ENCODE results near the gene AKAP8L. TPM values are rescaled to one million over a fixed set of nuclear protein-coding genes. Genes with fewer than 3 reads are reported as not detected.

The AKAP8L gene
- total RNA-seq, 4 donors from 2014 or later, result 82.4 to 157 (median 117) TPM

DNA sequence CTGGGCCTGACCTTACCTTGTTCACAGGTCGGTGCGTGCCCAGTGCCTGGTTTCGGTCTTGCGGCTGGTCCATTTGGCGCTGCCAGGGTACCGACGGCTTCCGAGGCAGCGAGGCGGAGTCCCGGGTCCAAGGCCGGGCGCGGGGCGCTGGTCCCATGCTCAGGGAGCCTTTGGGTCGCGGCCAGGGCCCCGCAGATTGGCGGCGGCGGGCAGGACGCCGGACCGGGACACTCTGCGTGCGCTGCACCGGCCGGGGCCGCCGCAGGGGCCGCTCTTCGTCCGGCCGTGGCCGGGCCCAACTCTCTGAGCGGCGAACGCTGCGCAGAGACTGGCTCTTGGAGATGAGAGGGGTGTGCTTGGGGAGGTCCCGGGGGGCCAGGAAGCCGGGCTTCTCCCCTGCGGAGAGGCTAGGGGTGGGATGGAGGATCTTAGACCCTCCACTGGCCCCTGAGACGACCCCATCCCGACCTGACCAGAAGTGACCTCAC is 34.3 kb upstream of the AKAP8L start:
- intact Hi-C loops (cut with DNase I; ENCODE audit: low total_unique reads), result no loop called here
- peaks cover 0 to 19% of the 10 kb centered on the region in 2 donors for H3K4me1 ChIP-seq

DNA sequence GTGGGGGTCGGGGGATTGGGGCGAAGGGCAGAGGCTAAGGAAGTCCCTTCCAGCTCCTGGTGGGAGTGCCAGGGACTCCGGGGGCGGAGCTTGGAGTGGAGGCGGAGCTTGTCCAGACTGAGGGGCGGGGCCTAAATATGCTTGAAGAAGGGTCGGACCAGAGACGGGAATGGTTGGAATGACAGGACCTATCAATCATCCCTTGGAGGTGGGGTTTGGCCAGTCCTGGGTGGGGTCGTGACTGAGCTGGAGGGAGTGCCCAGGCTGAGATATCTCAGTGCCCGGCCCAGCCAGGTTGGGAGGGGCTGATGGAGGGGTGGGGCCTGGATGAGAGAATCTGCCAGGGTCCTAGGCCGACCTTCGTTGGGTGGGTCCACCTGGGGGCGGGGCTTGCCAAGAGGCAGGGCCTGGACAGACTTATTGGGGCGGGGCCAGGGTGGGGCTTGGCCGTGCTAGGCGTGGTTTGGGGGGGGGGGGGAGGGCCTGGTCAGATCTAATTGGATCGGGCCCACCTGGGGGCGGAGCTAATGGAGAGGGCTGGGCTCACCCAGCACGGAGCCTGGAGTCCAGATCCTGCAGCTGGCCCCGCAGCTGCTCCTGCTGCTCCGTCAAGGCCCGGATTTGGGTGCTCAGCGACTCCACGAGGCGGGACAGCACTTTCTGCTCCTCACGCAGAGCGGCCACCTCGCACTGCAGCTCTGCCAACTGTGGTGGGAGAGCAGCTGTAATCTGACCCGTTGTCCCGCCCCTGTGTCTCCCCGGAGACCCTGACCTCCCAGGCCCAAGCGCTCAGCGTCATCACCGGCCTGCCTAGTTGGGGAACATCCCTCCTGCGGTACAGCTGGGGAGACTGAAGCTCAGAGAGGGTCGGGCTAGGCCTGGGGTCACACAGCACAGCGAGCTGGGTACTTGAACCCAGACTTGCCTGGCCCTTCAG is 33.6 kb upstream of the AKAP8L start:
- no peaks in the 10 kb centered on the region for H3K36me3 ChIP-seq
- peak; percentile 91 to 94 for DNase-seq
- no peaks in the 10 kb centered on the region for H3K9me3 ChIP-seq
- TF ChIP-seq POLR2A (IDR thresholded peaks at IDR 0.05), result peak; percentile 76 to 88
- TF ChIP-seq, protein P1, sequence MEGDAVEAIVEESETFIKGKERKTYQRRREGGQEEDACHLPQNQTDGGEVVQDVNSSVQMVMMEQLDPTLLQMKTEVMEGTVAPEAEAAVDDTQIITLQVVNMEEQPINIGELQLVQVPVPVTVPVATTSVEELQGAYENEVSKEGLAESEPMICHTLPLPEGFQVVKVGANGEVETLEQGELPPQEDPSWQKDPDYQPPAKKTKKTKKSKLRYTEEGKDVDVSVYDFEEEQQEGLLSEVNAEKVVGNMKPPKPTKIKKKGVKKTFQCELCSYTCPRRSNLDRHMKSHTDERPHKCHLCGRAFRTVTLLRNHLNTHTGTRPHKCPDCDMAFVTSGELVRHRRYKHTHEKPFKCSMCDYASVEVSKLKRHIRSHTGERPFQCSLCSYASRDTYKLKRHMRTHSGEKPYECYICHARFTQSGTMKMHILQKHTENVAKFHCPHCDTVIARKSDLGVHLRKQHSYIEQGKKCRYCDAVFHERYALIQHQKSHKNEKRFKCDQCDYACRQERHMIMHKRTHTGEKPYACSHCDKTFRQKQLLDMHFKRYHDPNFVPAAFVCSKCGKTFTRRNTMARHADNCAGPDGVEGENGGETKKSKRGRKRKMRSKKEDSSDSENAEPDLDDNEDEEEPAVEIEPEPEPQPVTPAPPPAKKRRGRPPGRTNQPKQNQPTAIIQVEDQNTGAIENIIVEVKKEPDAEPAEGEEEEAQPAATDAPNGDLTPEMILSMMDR (IDR thresholded peaks at IDR 0.05), result no peak
- H3K27me3 ChIP-seq, result peaks cover 5 to 14% of the 10 kb centered on the region in 2 donors
- peak overlapping the region; percentile 55 to 74 for H3K27ac ChIP-seq
- peaks cover 0 to 15% of the 10 kb centered on the region in 2 donors for H3K4me1 ChIP-seq
- H3K4me3 ChIP-seq, result peak overlapping the region; percentile 24 to 37
- intact Hi-C loops (cut with DNase I; ENCODE audit: low total_unique reads), result no loop called here

More for the DNA sequence above, 34.3 kb upstream of the AKAP8L start:
- TF ChIP-seq POLR2A (IDR thresholded peaks at IDR 0.05), result no peak
- TF ChIP-seq, protein P1 (IDR thresholded peaks at IDR 0.05), result peak in 2 of 4 experiments; percentile 26 to 40
- Histone ChIP-seq H3K27me3 (peaks cover 5 to 14% of the 10 kb centered on the region in 2 donors), H3K9me3 (no peaks in the 10 kb centered on the region), H3K4me3 (peak overlapping the region; percentile 24 to 37), H3K27ac (peak overlapping the region; percentile 55 to 74), H3K36me3 (no peaks in the 10 kb centered on the region)
- no peak for DNase-seq

DNA sequence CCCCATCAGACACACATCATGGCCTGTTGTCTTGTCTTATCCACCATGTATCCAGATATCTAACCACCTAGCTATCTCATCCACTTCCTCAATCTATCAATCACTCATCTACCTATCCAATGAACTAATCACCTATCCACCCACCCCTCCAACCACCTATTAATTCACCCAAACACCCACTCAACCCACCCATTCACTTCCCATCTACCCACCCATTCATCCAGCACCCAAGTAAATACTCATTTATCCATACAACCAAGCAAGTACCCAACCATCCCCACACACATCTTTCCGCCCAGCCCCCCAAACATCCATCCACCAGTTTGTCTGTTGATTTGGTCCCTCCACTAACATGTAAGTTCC is 31.7 kb upstream of the AKAP8L start:
- intact Hi-C loops (cut with DNase I; ENCODE audit: low total_unique reads), result no loop called here
- Histone ChIP-seq H3K27me3 (peaks cover 0 to under 1% of the 10 kb centered on the region in 2 donors), H3K9me3 (no peaks in the 10 kb centered on the region), H3K4me3 (no peak overlapping the region), H3K36me3 (no peaks in the 10 kb centered on the region), H3K27ac (peak overlapping the region; percentile 66 to 93), H3K4me1 (peaks cover 0 to 9% of the 10 kb centered on the region in 2 donors)
- no peak for TF ChIP-seq POLR2A (IDR thresholded peaks at IDR 0.05)
- TF ChIP-seq, protein P1 (IDR thresholded peaks at IDR 0.05), result no peak
- DNase-seq, result no peak

DNA sequence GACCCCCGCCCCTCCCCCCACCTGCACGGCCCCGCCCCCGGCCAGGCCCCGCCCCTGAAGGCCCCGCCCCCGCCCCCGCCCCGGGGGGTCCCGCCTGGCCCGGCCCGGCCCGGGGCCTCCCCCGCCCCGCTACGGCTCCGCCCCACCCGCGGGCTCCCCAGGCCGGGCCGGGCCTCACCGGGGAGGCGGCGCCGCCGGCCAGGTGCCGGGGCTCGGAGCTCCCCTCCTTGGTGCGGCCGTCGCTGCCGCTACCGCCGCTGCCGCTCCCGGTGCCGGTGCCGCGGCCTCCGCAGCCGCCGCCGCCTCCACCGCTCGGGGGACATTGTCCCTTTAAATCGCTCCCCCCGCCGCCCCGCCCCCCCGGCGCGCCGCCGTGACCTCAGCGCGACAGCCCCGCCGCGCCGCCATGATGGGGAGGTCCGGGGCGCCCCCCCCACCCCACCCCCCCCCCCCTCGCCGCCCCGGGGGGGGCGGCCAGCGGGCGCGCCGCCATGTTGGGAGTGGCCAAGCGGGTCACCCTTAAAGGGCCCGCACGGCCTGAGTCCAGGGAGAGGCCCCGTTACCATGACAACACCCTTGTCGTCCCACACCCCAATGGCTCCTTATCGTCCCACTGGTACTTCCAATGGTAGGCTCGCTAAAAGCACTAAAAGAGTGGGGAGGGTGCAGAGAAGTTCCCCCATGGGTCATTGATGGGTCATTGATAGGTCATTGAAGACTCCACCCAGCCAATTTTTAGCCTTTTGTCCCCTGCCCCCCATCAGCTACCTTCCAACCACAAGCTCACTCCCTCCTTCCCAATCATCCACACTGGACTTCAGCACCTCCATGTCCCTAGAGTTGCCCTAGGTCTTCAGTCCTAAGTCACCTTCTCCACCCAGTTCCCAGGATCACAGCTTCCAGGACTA is 31.1 kb upstream of the AKAP8L start, which contains the start of gene WIZ:
TSS of gene WIZ (minus strand) at position 337 of the 908 bp plus-strand sequence. CDS start 1,649 bp downstream, outside the sequence.
- peak; percentile 85 to 88 for DNase-seq

More for the DNA sequence above, 31.1 kb upstream of the AKAP8L start, which contains the start of gene WIZ:
- Histone ChIP-seq H3K4me3 (peak within 1 kb of the TSS; percentile 57 to 61), H3K9me3 (no peaks in the 10 kb centered on the region), H3K36me3 (no peaks in the 10 kb centered on the region), H3K27me3 (no peaks in the 10 kb centered on the region), H3K27ac (peak within 1 kb of the TSS; percentile 66 to 93), H3K4me1 (peaks cover 0 to 9% of the 10 kb centered on the region in 2 donors)
- TF ChIP-seq, protein P1 (IDR thresholded peaks at IDR 0.05), result no peak
- peak in 1 of 2 donors; percentile 52 for TF ChIP-seq POLR2A (IDR thresholded peaks at IDR 0.05)
- intact Hi-C loops (cut with DNase I; ENCODE audit: low total_unique reads), result no loop called here
